Kidney (tissue), 14 donors: ENCODE data around the gene SH3BP4. TPM values are rescaled to one million over a fixed set of nuclear protein-coding genes. Genes with fewer than 3 reads are reported as not detected.

ENCODE experiments used
- DNase-seq, 5 donors: peaks; one replicate each; pipeline ENCODE4 v3.0.0-alpha.2; 2013 to 2020
- FAIRE-seq: peaks from 2 replicates; lab custom pipeline; 2012; peaks lifted over from hg19 to GRCh38; lab: Jason Lieb, UNC
- H3K27ac ChIP-seq, 2 donors: one replicate each; pipeline ENCODE4 v1.7.0; 2013; ENCODE audit warnings: low read depth in 2 of 2, low read length in 2 of 2, inconsistent platforms in 1 of 2
- H3K27me3 ChIP-seq: one replicate; pipeline ENCODE4 v1.7.1; 2013; ENCODE audit warnings: low read length, inconsistent platforms; ENCODE audit not compliant: control insufficient read depth, insufficient read depth
- H3K36me3 ChIP-seq, 3 donors: one replicate each; pipeline versions ENCODE4 v1.7.0 to v1.7.1; 2013; ENCODE audit warnings: low read length in 3 of 3, control low read depth in 1 of 3, inconsistent platforms in 1 of 3; ENCODE audit not compliant: insufficient read depth in 3 of 3, control insufficient read depth in 2 of 3
- H3K4me1 ChIP-seq, 3 donors: one replicate each; pipeline versions ENCODE4 v1.7.0 to v1.7.1; 2013; ENCODE audit warnings: low read length in 3 of 3, inconsistent platforms in 1 of 3, low read depth in 1 of 3; ENCODE audit not compliant: control insufficient read depth in 2 of 3, insufficient read depth in 2 of 3
- H3K4me3 ChIP-seq, 3 donors: one replicate each; pipeline versions ENCODE4 v1.7.0 to v1.8.1; 2013; ENCODE audit warnings: low read length in 3 of 3, control low read depth in 1 of 3, inconsistent platforms in 1 of 3
- H3K9ac ChIP-seq, 3 donors: one replicate each; pipeline versions ENCODE4 v1.7.0 to v1.7.1; 2013; ENCODE audit warnings: low read length in 3 of 3, control low read depth in 1 of 3, inconsistent platforms in 1 of 3
- H3K9me3 ChIP-seq, 3 donors: one replicate each; pipeline versions ENCODE4 v1.7.0 to v1.7.1; 2013; ENCODE audit warnings: low read length in 3 of 3, control low read depth in 1 of 3, inconsistent platforms in 1 of 3; ENCODE audit not compliant: control insufficient read depth in 2 of 3, insufficient read depth in 1 of 3
- CTCF ChIP-seq: IDR thresholded peaks from 3 replicates; pipeline ENCODE4 v1.5.1; 2012; ENCODE audit warnings: mild to moderate bottlenecking, moderate library complexity, borderline replicate concordance; ENCODE audit not compliant: insufficient read depth; ENCODE audit errors: extremely low read depth
- intact Hi-C: fragments of 100-400 bp; cut with DNase I; formaldehyde crosslinking; loops from one replicate; pipeline ENCODE4 v1.11.1; 2022
- polyA plus RNA-seq: library from polyadenylated mRNA; stranded (reverse); fragments of 350-450 nt; fragmentation: Illumina TruSeq; extraction: RNeasy Lipid Tissue Mini Kit (QIAGEN cat#74804); gene quantifications from one replicate; pipeline ENCODE4 v1.2.3, GENCODE V29; 2014; ENCODE audit warnings: low read depth, low replicate concordance; ENCODE audit not compliant: insufficient read depth
- total RNA-seq: library from RNA; stranded (reverse); fragmentation: NEBNext Ultra II Directional; extraction: Animal tissue kit (Norgen Biotek cat#: 25700); gene quantifications from one replicate; pipeline ENCODE4 v1.2.1, GENCODE V29; 2021
- donor health status: control.
- donor health status: control.
- donor health status: control.
- donor health status: control.
- donor health status: control.
- donor health status: DM: yes; HTN: yes; CAD: no.
- donor health status: Normal renal cell carcinoma (clear cell type).

SH3BP4 gene
- total and polyA plus RNA-seq, 2 donors from 2014 or later = 20.0 to 52.9 TPM

- TF ChIP-seq CTCF = no peak
- H3K4me3 ChIP-seq = no peak overlapping the region
- FAIRE-seq (no peak), DNase-seq (no peak)
- no peaks in the 10 kb centered on the region for H3K27me3 ChIP-seq
- H3K9me3 ChIP-seq = no peaks in the 10 kb centered on the region
- H3K36me3 ChIP-seq = peaks cover 0 to 3% (median 2%) of the 10 kb centered on the region in 3 donors
- H3K4me1 ChIP-seq = peaks cover 2 to 20% (median 4%) of the 10 kb centered on the region in 3 donors
- no peak overlapping the region for H3K27ac ChIP-seq
- H3K9ac ChIP-seq = no peak overlapping the region
- intact Hi-C loops = no loop called here
Measured at GRCh38 chr2:234971496-234971895, 19.7 kb downstream of the SH3BP4 start.

- DNase-seq = peak in 1 of 5 donors; percentile 14
- Histone ChIP-seq H3K4me1 (peaks cover 2 to 21% (median 4%) of the 10 kb centered on the region in 3 donors), H3K9me3 (no peaks in the 10 kb centered on the region), H3K36me3 (peaks cover 0 to 3% (median 2%) of the 10 kb centered on the region in 3 donors), H3K27me3 (no peaks in the 10 kb centered on the region), H3K27ac (no peak overlapping the region), H3K4me3 (no peak overlapping the region), H3K9ac (no peak overlapping the region)
- FAIRE-seq = no peak
- intact Hi-C loops = no loop called here
- TF ChIP-seq CTCF = no peak
Measured at GRCh38 chr2:234973008-234973407, 21.2 kb downstream of the SH3BP4 start.

GRCh38 chr2:234974501-234975385 lies 22.9 kb downstream of the SH3BP4 start:
- intact Hi-C loops = no loop called here
- DNase-seq (peak in 3 of 5 donors; percentile 55 to 85 (median 72)), FAIRE-seq (no peak)
- H3K9ac ChIP-seq = no peak overlapping the region
- peaks cover 0 to 2% (median 2%) of the 10 kb centered on the region in 3 donors for H3K36me3 ChIP-seq
- H3K27me3 ChIP-seq = no peaks in the 10 kb centered on the region
- peak overlapping the region; percentile 1 to 32 for H3K27ac ChIP-seq
- H3K4me1 ChIP-seq = peaks cover under 1 to 27% (median 2%) of the 10 kb centered on the region in 3 donors
- no peaks in the 10 kb centered on the region for H3K9me3 ChIP-seq
- H3K4me3 ChIP-seq = no peak overlapping the region
- TF ChIP-seq CTCF = no peak
